ENCODE data around the gene COL6A1.
"Not testable (repeated sequence)": the region's sequence is repeated elsewhere in the genome, so short reads cannot be mapped to it uniquely, and the experiment has no call there.

COL6A1 gene

DNA sequence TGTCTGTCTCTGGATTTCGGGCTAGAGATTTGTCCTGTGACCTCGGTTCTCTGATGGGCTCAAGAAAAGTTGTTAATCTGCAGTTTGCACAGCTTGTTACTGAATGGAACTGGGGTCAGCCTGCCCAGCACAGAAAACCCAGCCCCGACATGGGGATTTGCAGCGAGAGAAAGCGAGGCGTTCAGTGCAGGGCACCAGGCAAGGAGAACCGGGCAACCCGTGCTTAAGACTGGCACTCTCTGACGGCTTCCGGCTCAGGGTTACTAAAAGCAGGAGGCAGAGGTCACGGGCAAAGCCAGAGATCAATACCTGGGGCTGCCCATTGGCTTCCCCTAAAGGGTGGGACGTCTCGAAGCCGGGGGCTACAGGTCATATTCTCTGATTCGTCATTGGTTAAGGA lies 29.9 kb upstream of the COL6A1 start:
- H3K18ac ChIP-seq (ENCODE audit: low read length) = no peak overlapping the region
- H2BK5ac ChIP-seq (ENCODE audit: low read depth, low read length, poor library complexity) = no peak overlapping the region
- H3K79me2 ChIP-seq (ENCODE audit: control insufficient read depth, insufficient read depth, low read length, poor library complexity) = no peaks in the 10 kb centered on the region
- no peak overlapping the region for H3K23ac ChIP-seq (ENCODE audit: low read length)
- peaks cover 8% of the 10 kb centered on the region for H3K9me3 ChIP-seq (ENCODE audit: insufficient read depth, low read depth, low read length)
- H2AFZ ChIP-seq (ENCODE audit: insufficient read depth, low read length, poor library complexity) = no peak overlapping the region
- no peak overlapping the region for H2BK12ac ChIP-seq (ENCODE audit: low read length)
- H3K4ac ChIP-seq (ENCODE audit: low read depth, low read length) = no peak overlapping the region
- no peak overlapping the region for H4K91ac ChIP-seq (ENCODE audit: low read depth, low read length)
- no peak overlapping the region for H4K12ac ChIP-seq (ENCODE audit: low read depth, low read length)
- WGBS (ENCODE audit: extremely low coverage, insufficient coverage, insufficient read length) = no CpG with 5 or more reads among the region's 15 CpGs
- H2AK5ac ChIP-seq (ENCODE audit: low read length) = no peak overlapping the region
- H3K4me1 ChIP-seq (ENCODE audit: control insufficient read depth in 1 of 2, insufficient read depth in 2 of 2, low read length in 2 of 2) = no peaks in the 10 kb centered on the region
- H3K27ac ChIP-seq (ENCODE audit: low read depth, low read length) = no peak overlapping the region
- H2BK120ac ChIP-seq (ENCODE audit: insufficient read depth, low read length, poor library complexity) = no peak overlapping the region
- no peak overlapping the region for H3K14ac ChIP-seq (ENCODE audit: low read length)
- no peak for DNase-seq
- no peaks in the 10 kb centered on the region for H3K27me3 ChIP-seq (ENCODE audit: insufficient read depth, low read length)
- no peak overlapping the region for H3K4me2 ChIP-seq (ENCODE audit: low read length)
- no peak overlapping the region for H3K4me3 ChIP-seq (ENCODE audit: low read depth, low read length)
- no peak overlapping the region for H4K8ac ChIP-seq (ENCODE audit: low read depth, low read length)
- H3K9ac ChIP-seq (ENCODE audit: low read length) = no peak overlapping the region
- no peaks in the 10 kb centered on the region for H3K79me1 ChIP-seq (ENCODE audit: low read length)
- no peaks in the 10 kb centered on the region for H3K36me3 ChIP-seq (ENCODE audit: control insufficient read depth in 1 of 2, insufficient read depth in 2 of 2, low read length in 2 of 2)

DNA sequence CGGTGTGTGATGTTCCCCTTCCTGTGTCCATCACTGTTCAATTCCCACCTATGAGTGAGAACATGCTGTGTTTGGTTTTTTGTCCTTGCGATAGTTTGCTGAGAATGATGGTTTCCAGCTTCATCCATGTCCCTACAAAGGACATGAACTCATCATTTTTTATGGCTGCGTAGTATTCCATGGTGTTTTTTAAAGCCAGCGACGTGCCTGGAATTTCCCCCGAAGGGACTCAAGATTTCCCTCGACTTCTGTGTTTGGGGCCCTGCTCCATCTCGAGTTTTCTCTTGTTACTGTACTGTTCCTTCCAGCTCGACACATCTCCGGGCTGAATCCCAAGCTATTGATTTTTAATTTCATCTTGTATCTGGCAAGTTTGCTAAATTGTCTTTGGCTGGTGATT lies 29.0 kb upstream of the COL6A1 start:
- not testable (repeated sequence) for H3K23ac ChIP-seq (ENCODE audit: low read length); H4K91ac ChIP-seq (ENCODE audit: low read depth, low read length)

DNA sequence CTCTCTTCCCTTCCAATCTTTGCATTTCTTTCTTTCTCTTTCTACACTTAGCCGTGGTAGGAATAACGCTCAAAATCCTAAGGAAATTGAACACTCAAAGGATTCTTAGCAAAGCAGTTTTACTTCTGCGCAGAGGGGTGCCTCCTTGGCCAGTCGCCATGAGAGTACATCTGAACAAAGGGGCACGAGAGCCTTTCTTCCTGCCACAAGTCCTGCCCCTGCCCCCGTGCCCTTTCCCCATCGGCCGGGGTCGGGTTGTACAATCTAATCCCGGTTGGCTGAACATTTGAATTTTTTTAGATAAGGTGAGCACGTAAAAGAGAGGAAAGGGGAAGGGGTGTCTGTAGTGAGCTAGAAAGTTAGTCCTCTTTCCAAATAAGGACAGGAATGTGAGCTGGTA lies 28.6 kb upstream of the COL6A1 start:
- peaks cover 5% of the 10 kb centered on the region for H3K9me3 ChIP-seq (ENCODE audit: insufficient read depth, low read depth, low read length)
- H3K36me3 ChIP-seq (ENCODE audit: control insufficient read depth in 1 of 2, insufficient read depth in 2 of 2, low read length in 2 of 2) = no peaks in the 10 kb centered on the region

More for the DNA sequence above, 29.0 kb upstream of the COL6A1 start:
- H2AK5ac ChIP-seq (ENCODE audit: low read length); H3K4me2 ChIP-seq (ENCODE audit: low read length); H3K18ac ChIP-seq (ENCODE audit: low read length); H3K14ac ChIP-seq (ENCODE audit: low read length); H3K9me3 ChIP-seq (ENCODE audit: insufficient read depth, low read depth, low read length); H2AFZ ChIP-seq (ENCODE audit: insufficient read depth, low read length, poor library complexity); H3K27ac ChIP-seq (ENCODE audit: low read depth, low read length); H2BK120ac ChIP-seq (ENCODE audit: insufficient read depth, low read length, poor library complexity); H4K8ac ChIP-seq (ENCODE audit: low read depth, low read length); H3K9ac ChIP-seq (ENCODE audit: low read length); H3K36me3 ChIP-seq (ENCODE audit: control insufficient read depth in 1 of 2, insufficient read depth in 2 of 2, low read length in 2 of 2); H3K79me1 ChIP-seq (ENCODE audit: low read length); H3K79me2 ChIP-seq (ENCODE audit: control insufficient read depth, insufficient read depth, low read length, poor library complexity); H3K4me1 ChIP-seq (ENCODE audit: control insufficient read depth in 1 of 2, insufficient read depth in 2 of 2, low read length in 2 of 2); H2BK12ac ChIP-seq (ENCODE audit: low read length); H3K27me3 ChIP-seq (ENCODE audit: insufficient read depth, low read length); H2BK5ac ChIP-seq (ENCODE audit: low read depth, low read length, poor library complexity); H4K12ac ChIP-seq (ENCODE audit: low read depth, low read length); H3K4me3 ChIP-seq (ENCODE audit: low read depth, low read length); H3K4ac ChIP-seq (ENCODE audit: low read depth, low read length); DNase-seq: not testable (repeated sequence)
- no CpG with 5 or more reads among the region's 10 CpGs for WGBS (ENCODE audit: extremely low coverage, insufficient coverage, insufficient read length)

DNA sequence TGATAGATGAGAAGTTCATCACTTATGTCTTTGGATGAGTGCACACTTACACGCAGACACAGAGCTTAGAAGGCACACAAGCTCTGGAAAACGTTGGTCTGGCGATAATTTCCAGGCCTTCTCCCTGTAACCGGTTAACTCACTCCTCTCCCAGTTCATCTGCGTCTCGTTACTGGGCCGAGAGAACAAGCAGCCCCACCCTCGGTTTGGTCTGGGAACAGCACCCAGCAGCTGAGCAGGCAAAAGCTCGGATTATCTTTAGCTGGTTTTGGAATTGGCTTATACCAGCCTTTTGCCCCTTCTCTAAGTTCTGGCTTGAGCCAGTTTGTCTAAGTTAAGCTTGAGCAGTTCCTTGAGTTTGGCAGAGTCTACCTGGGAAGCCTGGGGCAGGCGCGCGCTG lies 27.3 kb upstream of the COL6A1 start:
- Histone ChIP-seq H3K79me2 (ENCODE audit: control insufficient read depth, insufficient read depth, low read length, poor library complexity) (no peaks in the 10 kb centered on the region), H3K27ac (ENCODE audit: low read depth, low read length) (no peak overlapping the region), H2BK5ac (ENCODE audit: low read depth, low read length, poor library complexity) (no peak overlapping the region), H3K14ac (ENCODE audit: low read length) (no peak overlapping the region), H3K4me1 (ENCODE audit: control insufficient read depth in 1 of 2, insufficient read depth in 2 of 2, low read length in 2 of 2) (no peaks in the 10 kb centered on the region), H2AK5ac (ENCODE audit: low read length) (no peak overlapping the region), H3K4me3 (ENCODE audit: low read depth, low read length) (no peak overlapping the region), H3K4me2 (ENCODE audit: low read length) (no peak overlapping the region), H3K27me3 (ENCODE audit: insufficient read depth, low read length) (no peaks in the 10 kb centered on the region), H3K4ac (ENCODE audit: low read depth, low read length) (no peak overlapping the region), H2BK120ac (ENCODE audit: insufficient read depth, low read length, poor library complexity) (no peak overlapping the region), H2AFZ (ENCODE audit: insufficient read depth, low read length, poor library complexity) (no peak overlapping the region), H3K9me3 (ENCODE audit: insufficient read depth, low read depth, low read length) (peaks cover 5% of the 10 kb centered on the region), H4K12ac (ENCODE audit: low read depth, low read length) (no peak overlapping the region), H3K18ac (ENCODE audit: low read length) (no peak overlapping the region), H4K91ac (ENCODE audit: low read depth, low read length) (no peak overlapping the region), H4K8ac (ENCODE audit: low read depth, low read length) (no peak overlapping the region), H3K9ac (ENCODE audit: low read length) (no peak overlapping the region), H3K23ac (ENCODE audit: low read length) (no peak overlapping the region), H3K36me3 (ENCODE audit: control insufficient read depth in 1 of 2, insufficient read depth in 2 of 2, low read length in 2 of 2) (no peaks in the 10 kb centered on the region), H3K79me1 (ENCODE audit: low read length) (no peaks in the 10 kb centered on the region), H2BK12ac (ENCODE audit: low read length) (no peak overlapping the region)
- WGBS (ENCODE audit: extremely low coverage, insufficient coverage, insufficient read length) = no CpG with 5 or more reads among the region's 12 CpGs
- no peak for DNase-seq

More for the DNA sequence above, 28.6 kb upstream of the COL6A1 start:
- no peak overlapping the region for H4K12ac ChIP-seq (ENCODE audit: low read depth, low read length)
- no peak overlapping the region for H2BK5ac ChIP-seq (ENCODE audit: low read depth, low read length, poor library complexity)
- H3K27me3 ChIP-seq (ENCODE audit: insufficient read depth, low read length) = no peaks in the 10 kb centered on the region
- H3K79me2 ChIP-seq (ENCODE audit: control insufficient read depth, insufficient read depth, low read length, poor library complexity) = no peaks in the 10 kb centered on the region
- no peak overlapping the region for H2AK5ac ChIP-seq (ENCODE audit: low read length)
- no peaks in the 10 kb centered on the region for H3K4me1 ChIP-seq (ENCODE audit: control insufficient read depth in 1 of 2, insufficient read depth in 2 of 2, low read length in 2 of 2)
- H3K18ac ChIP-seq (ENCODE audit: low read length) = no peak overlapping the region
- H3K79me1 ChIP-seq (ENCODE audit: low read length) = no peaks in the 10 kb centered on the region
- no peak overlapping the region for H2BK120ac ChIP-seq (ENCODE audit: insufficient read depth, low read length, poor library complexity)
- H3K14ac ChIP-seq (ENCODE audit: low read length) = no peak overlapping the region
- no peak overlapping the region for H3K4ac ChIP-seq (ENCODE audit: low read depth, low read length)
- H2BK12ac ChIP-seq (ENCODE audit: low read length) = no peak overlapping the region
- H4K91ac ChIP-seq (ENCODE audit: low read depth, low read length) = no peak overlapping the region
- no peak overlapping the region for H3K4me2 ChIP-seq (ENCODE audit: low read length)
- no peak for DNase-seq
- H3K23ac ChIP-seq (ENCODE audit: low read length) = no peak overlapping the region
- H3K27ac ChIP-seq (ENCODE audit: low read depth, low read length) = no peak overlapping the region
- H3K9ac ChIP-seq (ENCODE audit: low read length) = no peak overlapping the region
- no peak overlapping the region for H4K8ac ChIP-seq (ENCODE audit: low read depth, low read length)
- H2AFZ ChIP-seq (ENCODE audit: insufficient read depth, low read length, poor library complexity) = no peak overlapping the region
- WGBS (ENCODE audit: extremely low coverage, insufficient coverage, insufficient read length) = no CpG with 5 or more reads among the region's 11 CpGs
- no peak overlapping the region for H3K4me3 ChIP-seq (ENCODE audit: low read depth, low read length)

Measured in trophoblast cell (in vitro differentiated cells and primary cell).